ENCODE measurements around the gene VAPA. TPM values are rescaled to one million over a fixed set of nuclear protein-coding genes. Genes with fewer than 3 reads are reported as not detected.

Gene VAPA
- total and polyA plus RNA-seq, 9 of the 15 experiments (the other 6 are each of a cell fraction or from before 2014, with no cell fraction given), result 219 to 902 (median 526) TPM

DNA sequence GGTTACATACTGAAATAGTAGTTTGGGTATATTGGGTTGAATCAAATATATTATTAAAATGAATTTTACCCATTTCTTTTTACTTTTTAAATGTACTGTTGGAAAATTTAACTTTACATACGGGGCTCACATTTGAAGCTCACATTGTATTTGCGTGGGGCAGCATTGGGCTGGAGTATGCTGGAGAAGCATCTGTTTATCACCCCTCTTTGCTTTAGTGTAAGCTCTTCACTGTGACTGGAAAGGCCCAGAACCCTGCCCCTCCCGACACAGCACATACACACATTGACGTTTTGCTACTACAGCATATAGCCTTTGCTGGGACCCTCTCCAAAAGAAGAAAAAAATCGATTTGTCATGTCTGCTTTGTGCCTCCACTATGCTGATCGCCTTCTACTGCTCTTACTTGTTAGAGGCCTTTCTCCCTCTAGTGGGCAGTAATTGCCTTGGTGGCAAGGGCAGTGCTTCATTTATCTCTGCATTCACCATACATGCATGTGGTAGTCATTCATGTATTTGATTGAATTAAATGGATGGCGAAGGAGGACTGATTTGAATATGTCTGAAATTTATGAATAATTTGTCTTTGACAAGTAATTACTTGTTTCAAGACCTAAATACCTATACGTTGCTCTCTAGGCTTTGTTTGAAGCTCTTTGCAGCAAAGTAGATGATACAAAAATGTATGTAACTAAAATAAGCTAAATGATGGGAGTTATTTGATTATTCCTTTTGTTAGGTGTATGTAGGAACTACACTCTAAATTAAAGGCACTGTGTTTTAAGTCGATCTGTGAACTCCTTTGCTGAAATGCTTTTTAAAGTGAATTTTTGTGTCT, 37.4 kb downstream of the VAPA start (continued):
- TF ChIP-seq ZBTB26 (CRISPR knock-in tag; IDR thresholded peaks at IDR 0.05), result no peak
- TF ChIP-seq THAP12 (CRISPR knock-in tag; IDR thresholded peaks at IDR 0.05), result no peak
- no peak for TF ChIP-seq ZNF780A (CRISPR knock-in tag; IDR thresholded peaks at IDR 0.05)
- TF ChIP-seq ZFP36 (IDR thresholded peaks at IDR 0.05; ENCODE audit: low read depth, low read length, partially characterized antibody), result no peak
- TF ChIP-seq TBL1XR1 (IDR thresholded peaks at IDR 0.05; ENCODE audit: low read length in 2 of 2), result 0 out of 4 replicates have a peak, but pooled peaks have one; percentile 45 to 64
- no peak for TF ChIP-seq ADNP (tag; IDR thresholded peaks at IDR 0.05)
- 0 out of 2 replicates have a peak, but pooled peaks have one; percentile 6 for TF ChIP-seq MAFF (IDR thresholded peaks at IDR 0.05; ENCODE audit: low read length)
- TF ChIP-seq TCF3 (CRISPR knock-in tag; IDR thresholded peaks at IDR 0.05), result no peak
- TF ChIP-seq ZNF583 (CRISPR knock-in tag; IDR thresholded peaks at IDR 0.05), result no peak
- TF ChIP-seq HNRNPH1 (optimal IDR thresholded peaks at IDR 0.05; ENCODE audit: low read depth, low read length), result no peak
- TF ChIP-seq FOXA1 (IDR thresholded peaks at IDR 0.05; ENCODE audit: borderline replicate concordance), result no peak
- TF ChIP-seq MTA3 (IDR thresholded peaks at IDR 0.05; ENCODE audit: borderline replicate concordance), result 0 out of 2 replicates have a peak, but pooled peaks have one; percentile 13
- no peak for TF ChIP-seq ZNF766 (CRISPR knock-in tag; conservative IDR thresholded peaks at IDR 0.05)
- TF ChIP-seq ZNF3 (CRISPR knock-in tag; IDR thresholded peaks at IDR 0.05), result no peak
- TF ChIP-seq, protein P1, sequence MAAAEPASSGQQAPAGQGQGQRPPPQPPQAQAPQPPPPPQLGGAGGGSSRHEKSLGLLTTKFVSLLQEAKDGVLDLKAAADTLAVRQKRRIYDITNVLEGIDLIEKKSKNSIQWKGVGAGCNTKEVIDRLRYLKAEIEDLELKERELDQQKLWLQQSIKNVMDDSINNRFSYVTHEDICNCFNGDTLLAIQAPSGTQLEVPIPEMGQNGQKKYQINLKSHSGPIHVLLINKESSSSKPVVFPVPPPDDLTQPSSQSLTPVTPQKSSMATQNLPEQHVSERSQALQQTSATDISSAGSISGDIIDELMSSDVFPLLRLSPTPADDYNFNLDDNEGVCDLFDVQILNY (CRISPR knock-in tag; IDR thresholded peaks at IDR 0.05), result no peak
- no peak for TF ChIP-seq SIRT6 (IDR thresholded peaks at IDR 0.05; ENCODE audit: low read depth, low read length)
- no peak for TF ChIP-seq TAF9B (IDR thresholded peaks at IDR 0.05; ENCODE audit: partially characterized antibody)
- no peak for TF ChIP-seq ZBTB12 (CRISPR knock-in tag; IDR thresholded peaks at IDR 0.05)
- no peak for TF ChIP-seq HMBOX1 (IDR thresholded peaks at IDR 0.05)
- TF ChIP-seq TFAM (CRISPR knock-in tag; conservative IDR thresholded peaks at IDR 0.05), result no peak
- TF ChIP-seq PML (IDR thresholded peaks at IDR 0.05; ENCODE audit: low read length), result no peak
- TF ChIP-seq CREM (IDR thresholded peaks at IDR 0.05; ENCODE audit: low read depth), result no peak
- no peak for TF ChIP-seq ESRRB (CRISPR knock-in tag; IDR thresholded peaks at IDR 0.05; ENCODE audit: borderline replicate concordance)
- TF ChIP-seq MCM3 (IDR thresholded peaks at IDR 0.05), result no peak
